ENCODE results near the gene GABRE. TPM values are rescaled to one million over a fixed set of nuclear protein-coding genes. Genes with fewer than 3 reads are reported as not detected.

Gene GABRE
- total RNA-seq = 1.7 and 2.4 TPM in 2 replicates

DNA sequence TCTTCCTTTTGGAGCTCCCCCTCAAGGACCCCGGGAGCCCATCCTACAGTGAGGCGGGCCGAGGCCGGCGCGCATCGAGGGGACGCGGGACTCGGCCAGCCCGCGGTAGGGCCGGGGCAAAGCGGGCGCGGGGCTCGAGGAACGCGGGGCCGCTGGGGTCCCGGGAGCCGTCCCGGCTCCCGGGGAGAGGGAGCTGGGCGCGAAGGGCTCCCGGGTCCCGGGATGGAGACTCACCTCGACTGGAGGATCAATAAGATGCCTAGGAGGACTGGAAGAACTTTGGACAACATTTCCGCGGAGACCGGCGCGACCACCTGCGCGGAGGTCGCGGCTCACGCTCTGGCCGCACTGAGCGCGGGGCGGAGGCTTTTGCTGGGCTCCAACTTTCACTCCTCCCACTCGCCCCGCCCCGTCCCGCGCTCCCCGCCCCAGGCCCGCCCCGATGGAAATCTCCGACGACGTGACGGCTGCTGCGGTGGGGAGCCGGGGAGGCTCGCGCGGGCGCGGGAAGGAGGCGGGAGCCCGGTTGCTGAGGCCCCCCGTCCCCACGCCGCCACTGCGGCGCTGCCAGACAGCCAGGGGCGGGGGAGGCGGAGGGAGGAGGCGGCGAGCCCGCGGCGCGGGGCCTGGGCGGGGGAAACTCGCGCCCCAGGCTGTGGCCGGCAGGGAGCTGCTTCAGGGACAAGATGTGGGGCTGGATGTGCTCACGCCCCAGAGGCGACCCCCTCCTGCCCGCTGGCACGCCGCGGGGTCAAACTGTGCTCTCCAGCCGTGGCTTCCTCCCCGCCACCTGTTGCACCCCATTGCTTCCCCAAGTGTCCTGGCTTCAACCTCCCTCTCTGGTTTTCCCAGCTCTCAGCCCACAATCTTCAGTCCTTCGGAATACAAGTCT, at the start of gene GABRE:
GABRE (minus strand) TSS at position 341 of the 892 bp plus-strand sequence; CDS start at position 290, 51 bp downstream.

DNA sequence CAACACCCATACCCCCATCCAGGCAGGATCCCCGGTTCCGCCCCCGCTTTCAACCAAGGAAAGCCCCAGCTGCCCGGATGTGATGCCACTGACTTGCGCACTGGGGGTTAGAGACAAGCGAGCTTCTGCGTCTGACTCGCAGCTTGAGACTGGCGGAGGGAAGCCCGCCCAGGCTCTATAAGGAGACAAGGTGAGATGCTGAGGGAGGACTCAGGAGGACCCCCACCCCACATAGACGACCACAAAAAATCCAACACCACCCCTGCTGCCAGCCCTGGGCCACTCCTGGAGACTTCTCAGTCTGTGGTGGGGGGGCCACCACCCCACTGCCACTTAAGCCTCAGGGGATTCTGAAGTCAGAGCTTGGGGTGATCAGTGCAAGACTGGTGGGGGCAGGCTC, 61.7 kb downstream of the GABRE start, which contains the start of gene MAGEA4:
MAGEA4 (plus strand) TSS at position 110 of the 400 bp plus-strand sequence. CDS start 10,776 bp downstream, outside the sequence.

Other genes starting within 250 kb of the GABRE start
- not detected in 2 replicates for gene CNGA2, start 239.9 kb downstream of the GABRE start, total RNA-seq
- gene MAGEA4, start 61.8 kb downstream of the GABRE start, total RNA-seq = not detected in 2 replicates
- not detected in 2 replicates for gene MAGEA10, start 163.9 kb upstream of the GABRE start, total RNA-seq

Data from mammary microvascular endothelial cell (primary cell).